CD4-positive, alpha-beta T cell treated with Interleukin-15 for 4 hours (primary cell): Measurements from ENCODE around the gene SPTB.

Experiments
- DNase-seq: peaks from one replicate; pipeline ENCODE4 v3.0.0-alpha.2; 2020; ENCODE audit warnings: low spot score

SPTB gene

GRCh38 chr14:64789696-64790095 lies 90.0 kb downstream of the SPTB start:
- no peak for DNase-seq

GRCh38 chr14:64788706-64789105 lies 91.0 kb downstream of the SPTB start:
- DNase-seq, result no peak

- DNase-seq, result no peak
Measured at GRCh38 chr14:64787619-64788018, 92.1 kb downstream of the SPTB start.

GRCh38 chr14:64786296-64787149 lies 93.2 kb downstream of the SPTB start:
- no peak for DNase-seq

GRCh38 chr14:64784006-64784405 lies 95.7 kb downstream of the SPTB start:
- DNase-seq, result no peak

GRCh38 chr14:64782196-64782595 lies 97.5 kb downstream of the SPTB start:
- DNase-seq, result no peak

- no peak for DNase-seq
Measured at GRCh38 chr14:64779472-64779871, 100.2 kb downstream of the SPTB start.

- no peak for DNase-seq
Measured at GRCh38 chr14:64778104-64778754, 101.5 kb downstream of the SPTB start.

GRCh38 chr14:64777461-64777860 lies 102.2 kb downstream of the SPTB start:
- DNase-seq, result no peak

GRCh38 chr14:64775081-64775777 lies 104.5 kb downstream of the SPTB start:
- DNase-seq, result no peak

- DNase-seq, result no peak
Measured at GRCh38 chr14:64774272-64774671, 105.4 kb downstream of the SPTB start.

- no peak for DNase-seq
Measured at GRCh38 chr14:64773577-64773976, 106.1 kb downstream of the SPTB start.

GRCh38 chr14:64773046-64773445 lies 106.7 kb downstream of the SPTB start:
- DNase-seq, result no peak

GRCh38 chr14:64772397-64772950 lies 107.2 kb downstream of the SPTB start:
- no peak for DNase-seq

GRCh38 chr14:64771161-64771560 lies 108.5 kb downstream of the SPTB start:
- DNase-seq, result no peak

GRCh38 chr14:64770751-64771150 lies 109.0 kb downstream of the SPTB start:
- DNase-seq, result no peak

GRCh38 chr14:64769096-64770020 lies 110.3 kb downstream of the SPTB start:
- DNase-seq, result no peak

- no peak for DNase-seq
Measured at GRCh38 chr14:64768401-64769095, 111.2 kb downstream of the SPTB start.

- no peak for DNase-seq
Measured at GRCh38 chr14:64767215-64767964, 112.3 kb downstream of the SPTB start.
